ENCODE measurements around the gene ZNF331.
"Not testable (repeated sequence)": the region's sequence is repeated elsewhere in the genome, so short reads cannot be mapped to it uniquely, and the experiment has no call there.

DNA sequence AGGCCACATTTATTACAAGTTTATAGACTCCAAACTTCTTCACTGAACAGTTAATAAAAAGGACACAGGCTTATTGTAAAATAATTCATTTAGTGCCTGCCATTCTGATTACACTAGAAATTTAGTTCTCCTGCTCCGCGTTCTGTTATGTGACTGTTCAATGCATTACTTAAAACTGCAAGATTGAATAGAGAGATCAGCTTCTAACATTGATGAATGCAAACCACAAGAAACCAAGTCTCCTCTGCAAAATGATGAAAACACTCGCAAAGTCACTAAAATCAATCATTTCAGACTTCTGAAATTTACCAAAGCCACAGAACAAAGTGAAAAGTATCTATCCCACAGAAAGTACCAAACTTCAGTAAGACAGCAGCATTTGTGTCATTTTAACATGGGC is 22.9 kb upstream of the ZNF331 start:
- TF ChIP-seq, protein P1, sequence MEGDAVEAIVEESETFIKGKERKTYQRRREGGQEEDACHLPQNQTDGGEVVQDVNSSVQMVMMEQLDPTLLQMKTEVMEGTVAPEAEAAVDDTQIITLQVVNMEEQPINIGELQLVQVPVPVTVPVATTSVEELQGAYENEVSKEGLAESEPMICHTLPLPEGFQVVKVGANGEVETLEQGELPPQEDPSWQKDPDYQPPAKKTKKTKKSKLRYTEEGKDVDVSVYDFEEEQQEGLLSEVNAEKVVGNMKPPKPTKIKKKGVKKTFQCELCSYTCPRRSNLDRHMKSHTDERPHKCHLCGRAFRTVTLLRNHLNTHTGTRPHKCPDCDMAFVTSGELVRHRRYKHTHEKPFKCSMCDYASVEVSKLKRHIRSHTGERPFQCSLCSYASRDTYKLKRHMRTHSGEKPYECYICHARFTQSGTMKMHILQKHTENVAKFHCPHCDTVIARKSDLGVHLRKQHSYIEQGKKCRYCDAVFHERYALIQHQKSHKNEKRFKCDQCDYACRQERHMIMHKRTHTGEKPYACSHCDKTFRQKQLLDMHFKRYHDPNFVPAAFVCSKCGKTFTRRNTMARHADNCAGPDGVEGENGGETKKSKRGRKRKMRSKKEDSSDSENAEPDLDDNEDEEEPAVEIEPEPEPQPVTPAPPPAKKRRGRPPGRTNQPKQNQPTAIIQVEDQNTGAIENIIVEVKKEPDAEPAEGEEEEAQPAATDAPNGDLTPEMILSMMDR (IDR thresholded peaks at IDR 0.05), result not testable (repeated sequence)
- not testable (repeated sequence) for TF ChIP-seq CREB1, ETV6, SOX15, ZNF232, CREM, FOXK1, NR2C2, JUN (CRISPR knock-in tag; IDR thresholded peaks at IDR 0.05)
- TF ChIP-seq, protein P2, sequence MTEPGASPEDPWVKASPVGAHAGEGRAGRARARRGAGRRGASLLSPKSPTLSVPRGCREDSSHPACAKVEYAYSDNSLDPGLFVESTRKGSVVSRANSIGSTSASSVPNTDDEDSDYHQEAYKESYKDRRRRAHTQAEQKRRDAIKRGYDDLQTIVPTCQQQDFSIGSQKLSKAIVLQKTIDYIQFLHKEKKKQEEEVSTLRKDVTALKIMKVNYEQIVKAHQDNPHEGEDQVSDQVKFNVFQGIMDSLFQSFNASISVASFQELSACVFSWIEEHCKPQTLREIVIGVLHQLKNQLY (CRISPR knock-in tag; IDR thresholded peaks at IDR 0.05), result not testable (repeated sequence)
- TF ChIP-seq, protein P3, sequence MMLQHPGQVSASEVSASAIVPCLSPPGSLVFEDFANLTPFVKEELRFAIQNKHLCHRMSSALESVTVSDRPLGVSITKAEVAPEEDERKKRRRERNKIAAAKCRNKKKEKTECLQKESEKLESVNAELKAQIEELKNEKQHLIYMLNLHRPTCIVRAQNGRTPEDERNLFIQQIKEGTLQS (CRISPR knock-in tag; conservative IDR thresholded peaks at IDR 0.05), result not testable (repeated sequence)

Data from WTC11 (cell line).